CD4-positive, alpha-beta T cell (primary cell): ENCODE data around the gene MAMDC4. TPM values are rescaled to one million over a fixed set of nuclear protein-coding genes. Genes with fewer than 3 reads are reported as not detected.

Experiments used
- ATAC-seq: fragments of 200-7000 bp; cut with Tn5 transposase; one replicate; pipeline ENCODE4 v1.10.0; 2022; ENCODE audit warnings: mild to moderate bottlenecking; ENCODE audit not compliant: poor library complexity
- CTCF ChIA-PET: fragments of 350-600 bp; sonication (Branson Sonifier 250); formaldehyde crosslinking; loops from one replicate; lab custom pipeline; 2021; ENCODE audit warnings: antibody characterized with exemption, inconsistent platforms; lab: Charles Lee
- POLR2A ChIA-PET: fragments of 350-600 bp; sonication (Branson Sonifier 250); formaldehyde crosslinking; loops from one replicate; lab custom pipeline; 2021; ENCODE audit warnings: antibody characterized with exemption, inconsistent platforms; lab: Charles Lee
- DNase-seq, 14 experiments: peaks; one replicate each; pipeline ENCODE4 v3.0.0-alpha.2; 2013 to 2020; ENCODE audit warnings: mixed read lengths in 2 of 14
- H3K27ac ChIP-seq, 2 donors: one replicate each; pipeline versions ENCODE4 v1.5.1 to v1.7.0; 2013; ENCODE audit warnings: low read length in 2 of 2, low read depth in 1 of 2, mild to moderate bottlenecking in 1 of 2
- H3K27me3 ChIP-seq, 2 experiments: 1 replicate in 1 of 2; 2 replicates in 1 of 2; pipeline versions ENCODE4 v1.6.1 to v1.7.0; 2013; ENCODE audit warnings: low read length in 2 of 2, control low read depth in 1 of 2, mild to moderate bottlenecking in 1 of 2, moderate library complexity in 1 of 2; ENCODE audit not compliant: insufficient read depth in 2 of 2, control insufficient read depth in 1 of 2
- H3K36me3 ChIP-seq: one replicate; pipeline ENCODE4 v1.6.1; 2013; ENCODE audit warnings: low read length, control low read depth; ENCODE audit not compliant: insufficient read depth
- H3K4me1 ChIP-seq: one replicate; pipeline ENCODE4 v1.6.1; 2013; ENCODE audit warnings: low read length, control low read depth; ENCODE audit not compliant: insufficient read depth
- H3K4me3 ChIP-seq: one replicate; pipeline ENCODE4 v1.5.1; 2013; ENCODE audit warnings: mild to moderate bottlenecking, low read length, moderate library complexity
- H3K9me3 ChIP-seq, 2 experiments: 1 replicate in 1 of 2; 2 replicates in 1 of 2; pipeline versions ENCODE4 v1.6.1 to v1.7.0; 2013; ENCODE audit warnings: low read length in 2 of 2, mild to moderate bottlenecking in 2 of 2, control low read depth in 1 of 2, moderate library complexity in 1 of 2; ENCODE audit not compliant: control insufficient read depth in 1 of 2, insufficient read depth in 1 of 2
- H3K27ac Mint-ChIP-seq: one replicate; pipeline ENCODE4 v1.8.0; 2020; ENCODE audit warnings: mixed read lengths
- H3K27me3 Mint-ChIP-seq: one replicate; pipeline ENCODE4 v1.8.0; 2021; ENCODE audit warnings: mixed read lengths
- H3K36me3 Mint-ChIP-seq: one replicate; pipeline ENCODE4 v1.8.0; 2021; ENCODE audit warnings: low read depth, mixed read lengths
- H3K4me1 Mint-ChIP-seq: one replicate; pipeline ENCODE4 v1.8.0; 2021; ENCODE audit warnings: low read depth, mixed read lengths
- H3K4me3 Mint-ChIP-seq: one replicate; pipeline ENCODE4 v1.8.0; 2020; ENCODE audit warnings: mild to moderate bottlenecking, mixed read lengths
- H3K9me3 Mint-ChIP-seq: one replicate; pipeline ENCODE4 v1.8.0; 2020; ENCODE audit warnings: mixed read lengths
- intact Hi-C, 2 experiments: fragments of 100-400 bp; cut with DNase I in 1 of 2; cut with micrococcal nuclease in 1 of 2; formaldehyde crosslinking; loops; one replicate each; pipeline versions ENCODE4 v1.15.1 to v1.9.0; 2023 to 2025; cut with DNase I, micrococcal nuclease
- total RNA-seq, 174 experiments: library from RNA in 2 of 174; stranded (reverse) in 2 of 174; gene quantifications; one replicate each; pipeline ENCODE4 v1.2.3 and lab custom pipeline; 2021 to 2026
- TF ChIP-seq, protein P1 (sequence below): fragments of 200-600 bp; IDR thresholded peaks from one replicate; pipeline ENCODE4 v1.8.0; 2022; ENCODE audit warnings: antibody characterized with exemption, mild to moderate bottlenecking

Gene MAMDC4
- total RNA-seq, 2 experiments from 2014 or later: 2.2 to 3.4 TPM

DNA sequence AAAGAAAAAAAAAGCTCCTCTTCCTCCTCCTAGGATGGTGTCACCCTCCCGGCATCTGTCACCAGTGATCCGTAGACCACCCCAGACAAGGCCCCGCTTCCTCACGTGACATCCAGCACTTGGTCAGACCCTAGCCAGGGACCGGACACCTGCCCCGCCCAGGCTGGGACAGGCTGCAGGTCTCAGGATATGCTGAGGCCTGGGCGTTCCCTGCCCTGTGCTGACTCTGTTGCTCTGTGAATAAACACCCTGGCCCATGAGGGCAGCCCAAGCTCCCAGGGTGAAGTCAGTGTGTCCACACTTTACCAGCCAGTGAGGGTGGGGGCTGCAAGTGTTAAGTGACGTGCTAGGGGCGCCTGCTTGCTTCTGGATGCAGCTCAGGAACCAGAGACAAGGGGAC, 8.4 kb downstream of the MAMDC4 start:
- peaks cover 31% of the 10 kb centered on the region for H3K36me3 ChIP-seq
- H3K4me1 ChIP-seq: peaks cover 16% of the 10 kb centered on the region
- H3K4me3 Mint-ChIP-seq: no peak overlapping the region
- intact Hi-C loops: no loop called here
- ATAC-seq (no peak), DNase-seq (peak in 1 of 14 experiments; percentile 13)
- no peaks in the 10 kb centered on the region for H3K27me3 Mint-ChIP-seq
- ChIA-PET CTCF (interaction anchor here (1.9 kb wide), 1 partner anchor 18 kb away, joined by 6 read pairs; the partner anchor contains the start of gene AJM1), POLR2A (interaction anchor here (1.0 to 1.2 kb wide), 2 partner anchors 21 to 26 kb away, joined by 3 read pairs; partner anchors contain the start of gene TRAF2)
- no peaks in the 10 kb centered on the region for H3K9me3 ChIP-seq
- no peak overlapping the region for H3K4me3 ChIP-seq
- no peak overlapping the region for H3K27ac Mint-ChIP-seq
- TF ChIP-seq, protein P1, sequence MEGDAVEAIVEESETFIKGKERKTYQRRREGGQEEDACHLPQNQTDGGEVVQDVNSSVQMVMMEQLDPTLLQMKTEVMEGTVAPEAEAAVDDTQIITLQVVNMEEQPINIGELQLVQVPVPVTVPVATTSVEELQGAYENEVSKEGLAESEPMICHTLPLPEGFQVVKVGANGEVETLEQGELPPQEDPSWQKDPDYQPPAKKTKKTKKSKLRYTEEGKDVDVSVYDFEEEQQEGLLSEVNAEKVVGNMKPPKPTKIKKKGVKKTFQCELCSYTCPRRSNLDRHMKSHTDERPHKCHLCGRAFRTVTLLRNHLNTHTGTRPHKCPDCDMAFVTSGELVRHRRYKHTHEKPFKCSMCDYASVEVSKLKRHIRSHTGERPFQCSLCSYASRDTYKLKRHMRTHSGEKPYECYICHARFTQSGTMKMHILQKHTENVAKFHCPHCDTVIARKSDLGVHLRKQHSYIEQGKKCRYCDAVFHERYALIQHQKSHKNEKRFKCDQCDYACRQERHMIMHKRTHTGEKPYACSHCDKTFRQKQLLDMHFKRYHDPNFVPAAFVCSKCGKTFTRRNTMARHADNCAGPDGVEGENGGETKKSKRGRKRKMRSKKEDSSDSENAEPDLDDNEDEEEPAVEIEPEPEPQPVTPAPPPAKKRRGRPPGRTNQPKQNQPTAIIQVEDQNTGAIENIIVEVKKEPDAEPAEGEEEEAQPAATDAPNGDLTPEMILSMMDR: no peak
- H3K9me3 Mint-ChIP-seq: no peaks in the 10 kb centered on the region
- H3K27me3 ChIP-seq: no peaks in the 10 kb centered on the region
- H3K36me3 Mint-ChIP-seq: peaks cover 22% of the 10 kb centered on the region
- no peak overlapping the region for H3K27ac ChIP-seq
- H3K4me1 Mint-ChIP-seq: peaks cover 15% of the 10 kb centered on the region

DNA sequence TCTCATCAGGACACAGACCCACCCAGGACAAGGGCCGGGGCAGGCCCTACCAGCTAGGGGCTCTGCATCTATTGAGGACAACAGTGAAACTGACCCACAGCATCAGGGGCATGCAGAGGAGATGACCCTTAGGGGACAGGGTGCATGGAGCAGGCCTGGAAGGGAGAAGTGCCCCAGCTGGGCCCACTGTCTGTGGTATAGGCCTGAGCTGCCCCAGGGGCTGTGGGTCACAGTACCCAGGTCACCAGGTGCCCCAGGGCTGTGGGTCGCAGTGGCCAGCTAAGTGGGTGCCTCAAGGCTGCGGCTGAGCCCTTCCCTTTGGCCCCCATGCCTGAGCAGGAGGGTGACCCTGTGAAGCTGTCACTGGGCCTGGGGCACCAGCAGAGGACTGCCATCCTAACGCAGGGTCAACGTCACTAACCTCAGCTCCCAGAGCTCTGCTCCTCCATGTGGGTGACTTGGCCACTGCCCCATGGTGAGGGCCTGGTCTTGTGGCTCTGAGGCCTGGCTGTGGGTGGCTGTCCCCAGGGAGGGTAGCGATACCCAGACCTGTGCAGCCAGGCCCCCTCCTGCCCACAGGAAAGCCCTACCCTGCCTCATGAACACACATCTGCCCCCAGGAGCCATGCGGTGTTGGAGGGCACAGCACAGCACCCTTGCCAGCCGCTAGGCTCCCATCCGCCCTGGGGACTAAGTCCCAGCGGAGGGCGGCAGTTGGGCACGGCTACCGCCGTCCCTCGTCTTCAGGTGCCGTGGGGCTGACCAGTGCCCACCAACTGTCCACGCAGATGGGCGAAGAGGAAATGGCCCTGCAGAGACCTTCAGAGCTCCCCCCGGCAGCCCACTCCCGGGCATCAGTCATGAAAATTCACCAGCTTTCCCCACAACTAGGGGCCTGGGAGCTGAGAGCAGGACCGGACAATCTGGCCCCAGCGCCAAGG, 9.1 kb downstream of the MAMDC4 start:
- no peaks in the 10 kb centered on the region for H3K9me3 ChIP-seq
- CTCF ChIA-PET: interaction anchor here (0.5 to 1.9 kb wide), 2 partner anchors 19 to 103 kb away, joined by 3 to 6 read pairs; partner anchors contain the start of gene AJM1
- Mint-ChIP-seq H3K27ac (no peak overlapping the region), H3K9me3 (no peaks in the 10 kb centered on the region), H3K27me3 (no peaks in the 10 kb centered on the region), H3K36me3 (peaks cover 22% of the 10 kb centered on the region), H3K4me3 (no peak overlapping the region), H3K4me1 (peaks cover 15% of the 10 kb centered on the region)
- peaks cover 16% of the 10 kb centered on the region for H3K4me1 ChIP-seq
- no peak for ATAC-seq
- no peak overlapping the region for H3K27ac ChIP-seq
- POLR2A ChIA-PET: interaction anchor here (1.0 to 1.2 kb wide), 2 partner anchors 20 to 25 kb away, joined by 3 read pairs; partner anchors contain the start of gene TRAF2
- TF ChIP-seq, protein P1: no peak
- H3K36me3 ChIP-seq: peaks cover 31% of the 10 kb centered on the region
- H3K27me3 ChIP-seq: no peaks in the 10 kb centered on the region
- intact Hi-C loops: no loop called here
- no peak overlapping the region for H3K4me3 ChIP-seq
- peak in 1 of 14 experiments; percentile 9 for DNase-seq

DNA sequence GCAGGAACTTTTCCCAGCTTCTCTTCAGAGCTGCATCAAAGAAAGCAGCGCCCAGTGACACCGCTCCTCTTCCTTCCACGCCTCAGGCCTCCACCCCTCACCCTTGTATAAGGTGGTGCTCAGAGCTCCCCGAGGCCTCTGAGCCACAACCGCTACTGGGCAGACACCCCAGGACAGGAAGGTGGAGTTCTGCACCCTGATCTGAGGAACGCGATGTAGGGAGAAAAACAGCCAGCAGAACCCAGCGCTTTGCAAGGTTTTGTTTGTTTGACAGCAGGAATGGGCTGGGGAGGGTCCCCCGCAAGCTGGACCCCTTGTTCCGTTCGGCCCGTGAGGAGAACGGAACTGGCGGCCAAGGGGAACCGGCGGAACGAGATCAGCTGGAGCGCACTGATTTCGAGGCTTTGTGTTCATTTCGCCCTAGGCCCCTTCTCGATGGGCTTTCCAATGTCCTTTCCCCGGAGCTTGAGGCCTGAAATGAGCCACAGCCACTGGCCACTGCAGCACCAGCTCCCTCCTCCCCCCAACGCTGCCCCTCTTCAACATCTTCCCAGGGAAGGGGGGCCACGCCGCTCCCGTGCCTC, 9.8 kb downstream of the MAMDC4 start:
- ChIA-PET POLR2A (interaction anchor here (1.0 kb wide), 1 partner anchor 24 kb away, joined by 3 read pairs; the partner anchor contains the start of gene TRAF2), CTCF (interaction anchor here (1.9 kb wide), 1 partner anchor 20 kb away, joined by 6 read pairs; the partner anchor contains the start of gene AJM1)
- Mint-ChIP-seq H3K27me3 (no peaks in the 10 kb centered on the region), H3K36me3 (peaks cover 22% of the 10 kb centered on the region), H3K27ac (no peak overlapping the region), H3K9me3 (no peaks in the 10 kb centered on the region), H3K4me3 (peak overlapping the region; percentile 11), H3K4me1 (peaks cover 15% of the 10 kb centered on the region)
- H3K4me3 ChIP-seq: no peak overlapping the region
- DNase-seq (no peak), ATAC-seq (no peak)
- intact Hi-C loops: no loop called here
- no peaks in the 10 kb centered on the region for H3K27me3 ChIP-seq
- peaks cover 21% of the 10 kb centered on the region for H3K4me1 ChIP-seq
- H3K9me3 ChIP-seq: no peaks in the 10 kb centered on the region
- no peak overlapping the region for H3K27ac ChIP-seq
- peaks cover 31% of the 10 kb centered on the region for H3K36me3 ChIP-seq
- TF ChIP-seq, protein P1: no peak
